OCI-LY1 (cell line): ENCODE results near the gene BABAM2.

Experiments
- H2AFZ ChIP-seq: fragments of 200-600 bp; sonication (generic), shearing (Covaris generic); 2 replicates; pipeline ENCODE4 v1.6.0; 2014; ENCODE audit warnings: antibody characterized with exemption, mild to moderate bottlenecking, low read length
- H3F3A ChIP-seq: fragments of 200-600 bp; sonication (generic), shearing (Covaris generic); 2 replicates; pipeline ENCODE4 v1.6.0; 2014; ENCODE audit warnings: mild to moderate bottlenecking, antibody characterized with exemption, low read length, moderate library complexity; ENCODE audit not compliant: insufficient read depth
- H3K27ac ChIP-seq: fragments of 200-600 bp; sonication (generic); 2 replicates; pipeline ENCODE4 v1.5.1; 2014; ENCODE audit warnings: low read length, mixed run types, mild to moderate bottlenecking, low read depth; ENCODE audit not compliant: poor library complexity, severe bottlenecking
- H3K27me3 ChIP-seq: fragments of 200-600 bp; sonication (generic); 2 replicates; pipeline ENCODE4 v1.6.0; 2014; ENCODE audit warnings: antibody characterized with exemption, mild to moderate bottlenecking, low read length, moderate library complexity; ENCODE audit not compliant: insufficient read depth
- H3K36me3 ChIP-seq: fragments of 200-600 bp; sonication (generic); 2 replicates; pipeline ENCODE4 v1.6.1; 2014; ENCODE audit warnings: mild to moderate bottlenecking, antibody characterized with exemption, low read length, moderate library complexity, mixed read lengths; ENCODE audit not compliant: insufficient read depth
- H3K4me1 ChIP-seq: fragments of 200-600 bp; sonication (generic); 2 replicates; pipeline ENCODE4 v1.5.1; 2014; ENCODE audit warnings: mild to moderate bottlenecking, low read length, moderate library complexity; ENCODE audit not compliant: insufficient read depth, severe bottlenecking
- H3K4me2 ChIP-seq: fragments of 200-600 bp; sonication (generic), shearing (Covaris generic); 2 replicates; pipeline ENCODE4 v1.6.1; 2014; ENCODE audit warnings: low read length
- H3K4me3 ChIP-seq: fragments of 200-600 bp; sonication (generic); 2 replicates; pipeline ENCODE4 v1.5.1; 2014; ENCODE audit warnings: low read length, low read depth, mild to moderate bottlenecking, mixed read lengths; ENCODE audit not compliant: poor library complexity, severe bottlenecking
- H3K79me2 ChIP-seq: fragments of 200-600 bp; shearing (Covaris generic); 2 replicates; pipeline ENCODE4 v1.6.1; 2016; ENCODE audit warnings: mixed run types, low read length, mixed read lengths; ENCODE audit not compliant: insufficient read depth
- H3K9ac ChIP-seq: fragments of 200-600 bp; sonication (generic), shearing (Covaris generic); 2 replicates; pipeline ENCODE4 v1.6.1; 2014; ENCODE audit warnings: mild to moderate bottlenecking, low read length, mixed read lengths
- H3K9me2 ChIP-seq: fragments of 200-600 bp; sonication (generic), shearing (Covaris generic); 2 replicates; pipeline ENCODE4 v1.6.1; 2014; ENCODE audit warnings: low read depth, mild to moderate bottlenecking, low read length, mixed read lengths
- H3K9me3 ChIP-seq: fragments of 200-600 bp; shearing (Covaris generic); 2 replicates; pipeline ENCODE4 v1.6.1; 2014; ENCODE audit warnings: low read length, mixed read lengths
- H4K20me1 ChIP-seq: fragments of 200-600 bp; sonication (generic), shearing (Covaris generic); 2 replicates; pipeline ENCODE4 v1.6.0; 2016; ENCODE audit warnings: mild to moderate bottlenecking, low read length; ENCODE audit not compliant: insufficient read depth
- CTCF ChIP-seq: fragments of 200-600 bp; sonication (generic), shearing (Covaris generic); IDR thresholded peaks from 2 replicates; pipeline ENCODE4 v1.5.1; 2017; ENCODE audit warnings: mild to moderate bottlenecking, antibody characterized with exemption, low read length, moderate library complexity, mixed read lengths
- EZH2 ChIP-seq: fragments of 200-600 bp; sonication (generic), shearing (Covaris generic); IDR thresholded peaks from 2 replicates; pipeline ENCODE4 v1.8.0; 2017; ENCODE audit warnings: borderline replicate concordance, mixed run types, mild to moderate bottlenecking, antibody characterized with exemption, low read length, moderate library complexity, mixed read lengths

BABAM2 gene

DNA sequence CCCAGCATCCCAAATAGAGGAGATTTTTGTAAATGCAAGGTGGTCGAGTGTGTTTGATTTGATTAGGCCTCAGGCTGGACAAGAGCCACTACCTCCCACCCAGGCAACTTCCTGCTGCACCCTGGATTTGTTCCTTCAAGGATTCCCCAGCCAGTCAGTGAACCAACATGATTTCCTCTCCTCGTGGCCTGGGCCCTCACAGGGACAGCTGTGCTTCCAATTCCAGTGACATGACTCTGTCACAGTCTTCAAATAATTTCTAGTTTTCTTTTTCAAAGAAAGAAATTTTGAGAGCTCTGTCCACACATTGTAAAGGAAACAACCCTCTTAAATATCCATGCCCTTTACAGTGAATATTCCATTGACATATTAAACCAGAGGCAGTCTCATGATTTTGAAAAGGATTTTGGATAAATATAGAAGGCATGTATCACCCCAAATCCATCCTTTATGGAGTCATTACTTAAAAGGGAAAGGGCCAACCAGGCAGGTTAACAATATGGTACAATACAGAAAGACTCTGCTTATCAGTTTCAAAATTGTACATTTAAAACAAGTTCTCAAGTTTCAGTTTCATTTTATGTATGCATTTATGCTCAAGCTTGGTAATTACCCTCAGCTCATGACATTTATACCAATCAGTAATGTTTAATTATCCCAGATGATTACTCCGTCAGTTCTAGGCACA, 380.8 kb downstream of the BABAM2 start:
- Histone ChIP-seq H3K9me2 (no peaks in the 10 kb centered on the region), H3K9me3 (no peaks in the 10 kb centered on the region), H3K4me1 (no peaks in the 10 kb centered on the region), H3K27ac (no peak overlapping the region), H3K9ac (no peak overlapping the region), H3F3A (no peaks in the 10 kb centered on the region), H3K4me2 (no peak overlapping the region), H3K27me3 (no peaks in the 10 kb centered on the region), H2AFZ (no peak overlapping the region), H3K4me3 (no peak overlapping the region), H4K20me1 (no peaks in the 10 kb centered on the region), H3K79me2 (no peaks in the 10 kb centered on the region), H3K36me3 (no peaks in the 10 kb centered on the region)
- no peak for TF ChIP-seq EZH2
- TF ChIP-seq CTCF, result no peak

DNA sequence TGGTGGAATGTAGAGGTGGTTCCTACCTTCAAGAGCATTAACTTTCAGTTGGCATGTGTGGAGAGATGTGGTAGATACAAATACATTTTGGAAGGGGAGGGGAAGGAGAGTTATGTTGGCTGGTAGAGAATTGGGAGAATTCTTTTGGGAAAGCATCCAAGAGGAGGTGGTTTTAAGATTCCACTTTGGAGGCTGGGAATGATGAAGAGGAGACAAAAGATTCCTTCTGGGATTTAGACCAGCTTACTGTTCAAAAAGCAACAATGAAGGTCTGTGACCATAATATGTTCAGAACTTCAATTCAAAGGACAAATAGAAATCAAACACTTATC, 381.4 kb downstream of the BABAM2 start:
- Histone ChIP-seq H3K4me2 (no peak overlapping the region), H3K4me1 (no peaks in the 10 kb centered on the region), H3K9ac (no peak overlapping the region), H3K27ac (no peak overlapping the region), H3F3A (no peaks in the 10 kb centered on the region), H3K79me2 (no peaks in the 10 kb centered on the region), H3K27me3 (no peaks in the 10 kb centered on the region), H3K4me3 (no peak overlapping the region), H3K9me3 (no peaks in the 10 kb centered on the region), H4K20me1 (no peaks in the 10 kb centered on the region), H3K36me3 (no peaks in the 10 kb centered on the region), H2AFZ (no peak overlapping the region), H3K9me2 (no peaks in the 10 kb centered on the region)
- TF ChIP-seq EZH2 (no peak), CTCF (no peak)

GRCh38 chr2:28273751-28274150, 383.2 kb downstream of the BABAM2 start:
- H2AFZ ChIP-seq, result no peak overlapping the region

More at GRCh38 chr2:28273751-28274150, 383.2 kb downstream of the BABAM2 start:
- Histone ChIP-seq H3K9me2 (no peaks in the 10 kb centered on the region), H3K79me2 (no peaks in the 10 kb centered on the region), H3F3A (no peaks in the 10 kb centered on the region), H4K20me1 (no peaks in the 10 kb centered on the region), H3K27me3 (no peaks in the 10 kb centered on the region), H3K4me3 (no peak overlapping the region), H3K9me3 (no peaks in the 10 kb centered on the region), H3K4me1 (no peaks in the 10 kb centered on the region), H3K9ac (no peak overlapping the region), H3K36me3 (no peaks in the 10 kb centered on the region), H3K4me2 (no peak overlapping the region), H3K27ac (no peak overlapping the region)
- TF ChIP-seq CTCF (no peak), EZH2 (no peak)
